ENCODE results near the gene RNF135.
"Not testable (repeated sequence)": the region's sequence is repeated elsewhere in the genome, so short reads cannot be mapped to it uniquely, and the experiment has no call there.

RNF135 gene

GRCh38 chr17:30970831-30971567 is at the start of gene RNF135:
RNF135 (plus strand) TSS chr17:30971039; CDS start chr17:30971074, 35 bp downstream.
- peak; percentile 31 for DNase-seq (ENCODE audit: low read depth)

DNA sequence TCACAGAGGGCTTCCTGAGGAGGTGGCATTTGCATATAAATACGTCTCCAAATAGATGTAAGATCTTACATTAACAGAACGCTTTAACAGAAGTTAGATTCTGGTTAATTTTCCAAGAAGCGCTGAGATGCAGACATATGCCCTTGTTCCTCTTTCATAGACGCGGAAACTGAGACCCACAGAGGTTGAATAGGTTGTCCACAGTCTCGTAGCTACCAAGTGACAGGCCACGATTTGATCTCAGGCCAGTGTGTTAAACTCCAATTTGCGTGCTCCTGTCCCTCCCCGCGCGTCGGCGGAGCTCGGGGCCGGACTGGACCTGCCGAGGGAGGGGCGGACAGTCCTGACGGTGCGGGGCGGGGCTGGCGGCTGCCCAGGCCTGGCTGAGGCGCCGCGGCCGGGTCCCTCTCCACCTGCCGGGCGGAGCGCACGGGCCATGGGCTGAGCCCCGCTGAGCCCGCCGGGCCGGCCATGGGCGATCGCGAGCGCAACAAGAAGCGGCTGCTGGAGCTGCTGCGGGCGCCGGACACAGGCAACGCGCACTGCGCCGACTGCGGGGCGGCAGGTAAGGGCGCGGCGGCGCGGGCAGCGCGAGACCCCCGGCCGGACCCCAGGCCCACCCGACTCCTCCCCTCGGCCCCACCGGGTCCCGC is 49.2 kb upstream of the RNF135 start, which contains the start of gene ADAP2:
ADAP2 (plus strand) TSS at position 402 of the 653 bp plus-strand sequence; CDS start at position 472, 70 bp downstream.
- no peak for DNase-seq (ENCODE audit: low read depth)

DNA sequence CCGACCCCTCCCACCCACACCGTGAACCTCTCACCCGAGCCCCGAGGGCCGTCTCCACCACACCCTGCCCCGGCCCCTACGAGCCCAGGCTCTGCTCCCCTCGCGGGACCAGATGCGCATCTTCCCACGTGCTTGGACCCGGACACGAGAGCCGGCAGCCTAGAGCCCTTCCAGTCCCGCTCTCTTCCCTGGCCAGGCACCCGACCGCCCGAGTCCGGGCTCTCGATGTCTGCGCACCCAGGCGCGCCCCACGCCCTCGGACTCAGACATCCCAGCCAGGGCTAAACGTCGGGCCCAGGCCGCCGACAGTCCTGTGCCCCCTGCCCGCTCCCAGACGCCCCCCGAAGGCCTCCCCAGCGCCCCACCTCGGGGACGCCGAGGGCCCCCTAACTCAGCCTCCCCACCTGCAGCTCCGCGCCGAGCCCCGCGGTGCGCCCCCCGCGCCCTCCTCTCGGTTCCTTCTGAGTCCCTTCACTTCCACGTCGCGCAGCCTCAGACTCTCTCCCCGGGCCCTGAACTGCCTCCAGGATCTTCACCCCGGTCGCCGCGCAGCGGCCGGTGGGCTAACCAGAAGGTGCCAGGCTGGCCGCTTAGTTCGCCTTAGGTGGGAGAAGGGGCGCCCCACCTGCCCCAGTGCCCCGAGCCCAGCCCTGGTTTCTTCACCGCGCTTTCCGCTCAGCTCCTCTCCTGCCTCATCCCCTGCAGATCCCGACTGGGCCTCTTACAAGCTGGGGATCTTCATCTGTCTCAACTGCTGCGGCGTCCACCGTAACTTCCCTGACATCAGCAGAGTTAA is 48.4 kb upstream of the RNF135 start:
- no peak for DNase-seq (ENCODE audit: low read depth)

DNA sequence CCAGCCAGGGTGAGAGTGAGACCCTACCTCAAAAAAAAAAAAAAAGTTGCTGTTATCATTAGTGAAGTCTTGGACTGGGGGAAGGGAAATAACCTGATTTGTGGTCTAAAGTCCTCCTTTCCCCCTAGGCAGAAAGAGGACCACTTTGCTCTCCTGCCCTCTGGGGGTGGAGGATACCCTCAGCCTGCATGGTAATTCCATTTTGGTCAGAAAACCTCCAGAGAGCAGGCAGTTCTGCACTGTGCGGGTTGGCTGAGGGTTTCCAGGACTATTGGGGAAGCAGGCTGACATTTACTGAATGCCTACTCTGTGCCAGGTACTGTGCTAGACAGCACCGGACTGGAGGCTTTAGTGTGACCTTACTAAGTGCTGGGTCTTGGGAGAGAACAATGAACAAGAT is 46.5 kb upstream of the RNF135 start:
- no peak for DNase-seq (ENCODE audit: low read depth)

DNA sequence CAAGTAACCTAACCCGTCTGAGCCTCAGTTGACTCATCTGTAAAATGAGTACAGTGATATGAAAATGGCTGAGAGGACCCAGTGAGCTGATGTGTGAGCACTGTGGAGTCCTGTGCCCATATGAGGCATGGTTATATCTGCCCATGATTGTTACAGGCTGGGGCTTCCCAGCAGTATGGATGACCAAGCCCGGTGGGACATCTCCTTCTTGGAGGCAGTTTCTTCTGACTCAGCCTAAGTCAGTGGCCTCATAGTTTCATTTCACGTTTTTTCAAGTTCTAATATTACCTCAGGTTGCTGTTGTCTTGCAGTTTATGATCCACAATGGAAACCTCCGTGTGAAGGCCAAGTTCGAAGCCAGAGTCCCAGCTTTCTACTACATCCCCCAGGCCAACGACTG is 44.3 kb upstream of the RNF135 start:
- no peak for DNase-seq (ENCODE audit: low read depth)

- DNase-seq (ENCODE audit: low read depth), result no peak
These were observed 43.1 kb upstream of the RNF135 start for GRCh38 chr17:30927756-30928155.

DNA sequence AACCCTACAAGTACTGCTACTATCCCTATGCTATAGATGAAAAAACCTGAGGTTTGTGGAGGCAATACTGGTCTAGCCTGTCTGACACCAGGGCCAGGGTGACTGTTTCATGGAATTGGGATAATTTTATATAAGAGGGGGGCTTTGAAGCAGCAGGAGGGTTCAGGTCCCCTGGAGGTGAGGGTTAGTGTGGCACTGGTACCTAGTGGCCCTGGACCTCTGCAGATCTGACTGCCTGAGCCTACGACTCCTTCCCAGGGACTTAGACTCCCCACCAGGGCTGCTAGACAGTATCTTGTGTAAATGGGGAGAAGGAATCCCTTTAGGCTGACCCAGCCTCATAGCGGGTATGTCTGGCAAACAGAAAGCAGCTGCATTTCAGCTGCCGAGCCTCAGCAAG is 42.3 kb upstream of the RNF135 start:
- DNase-seq (ENCODE audit: low read depth), result no peak

DNA sequence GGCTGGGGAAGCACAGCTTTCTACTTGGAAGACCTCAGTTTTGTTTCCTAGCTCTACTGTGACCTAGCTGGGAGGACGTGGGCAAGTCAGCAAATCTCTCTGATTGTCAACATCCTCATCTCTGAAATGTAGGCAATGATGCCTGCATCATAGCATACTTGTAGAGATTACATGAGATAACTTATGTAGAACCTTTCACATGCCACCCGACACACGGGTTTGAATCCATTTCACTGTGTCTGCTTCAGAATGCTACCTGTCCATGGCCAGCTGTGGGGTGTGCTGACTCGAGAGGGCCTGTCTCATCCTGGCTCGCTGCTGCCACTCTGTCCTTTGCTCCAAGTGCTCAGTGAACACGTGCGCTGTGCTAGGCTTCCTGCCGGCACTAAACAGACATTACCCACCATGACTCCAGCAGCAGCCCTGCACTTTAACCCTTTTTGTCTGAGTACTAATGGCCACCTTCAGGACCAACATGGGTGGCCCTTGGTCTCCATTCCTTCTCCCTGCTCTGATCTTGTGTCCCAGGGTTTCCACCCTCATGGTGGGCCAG is 41.7 kb upstream of the RNF135 start:
- DNase-seq (ENCODE audit: low read depth), result no peak

- not testable (repeated sequence) for DNase-seq (ENCODE audit: low read depth)
These were observed 41.0 kb upstream of the RNF135 start for GRCh38 chr17:30929861-30930260.

- DNase-seq (ENCODE audit: low read depth), result no peak
These were observed 40.3 kb upstream of the RNF135 start for GRCh38 chr17:30930495-30930894.

DNA sequence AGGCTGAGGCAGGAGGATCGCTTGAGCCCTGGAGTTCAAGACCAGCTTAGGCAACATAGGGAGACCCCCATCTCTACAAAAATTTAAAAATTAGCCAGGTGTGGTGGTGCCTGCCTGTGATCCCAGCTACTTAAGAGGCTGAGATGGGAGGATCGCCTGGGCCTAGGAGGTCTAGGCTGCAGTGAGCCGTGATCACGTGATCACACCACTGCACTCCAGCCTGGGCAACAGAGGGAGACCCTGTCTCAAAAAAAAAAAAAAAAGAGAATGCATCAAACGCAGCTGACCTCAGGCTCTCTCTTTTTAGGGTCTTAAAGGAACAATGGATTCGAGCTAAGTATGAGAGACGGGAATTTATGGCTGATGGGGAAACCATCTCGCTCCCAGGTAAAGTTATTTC is 39.3 kb upstream of the RNF135 start:
- not testable (repeated sequence) for DNase-seq (ENCODE audit: low read depth)

GRCh38 chr17:30933966-30934365 is 36.9 kb upstream of the RNF135 start:
- no peak for DNase-seq (ENCODE audit: low read depth)

GRCh38 chr17:30939051-30939689 is 31.7 kb upstream of the RNF135 start:
- no peak for DNase-seq (ENCODE audit: low read depth)

DNA sequence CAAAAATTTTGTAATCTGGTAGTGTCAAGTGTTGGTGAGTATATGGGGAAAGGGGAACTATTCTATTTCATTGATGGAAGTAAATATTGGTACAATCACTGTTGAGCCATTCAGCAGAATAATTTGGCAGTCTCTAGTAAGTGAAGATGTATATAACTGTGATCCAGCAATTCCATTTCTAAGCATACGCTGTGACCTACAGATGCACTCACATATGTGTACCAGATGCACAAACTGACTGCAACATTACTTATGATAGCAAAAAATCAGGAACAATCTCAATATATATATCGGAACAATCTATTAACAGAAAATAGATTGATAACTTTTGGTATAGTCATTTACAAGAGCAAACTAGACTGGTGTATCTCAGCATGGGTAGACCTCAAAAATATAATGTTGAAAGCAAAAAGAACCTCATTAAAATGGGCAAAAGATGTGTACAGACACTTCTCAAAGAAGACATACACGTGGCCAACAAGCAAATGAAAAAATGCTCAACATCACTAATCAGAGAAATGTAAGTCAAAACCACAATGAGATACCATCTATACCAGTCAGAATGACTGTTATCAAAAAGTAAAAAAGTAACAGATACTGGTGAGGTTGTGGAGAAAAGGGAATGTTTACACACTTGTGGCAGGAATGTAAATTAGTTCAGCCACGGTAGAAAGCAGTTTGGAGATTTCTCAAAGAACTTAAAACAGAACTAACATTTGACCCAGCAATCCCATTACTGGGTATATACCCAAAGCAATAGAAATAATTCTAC is 28.3 kb upstream of the RNF135 start:
- DNase-seq (ENCODE audit: low read depth), result no peak

GRCh38 chr17:30947796-30948195 is 23.0 kb upstream of the RNF135 start:
- no peak for DNase-seq (ENCODE audit: low read depth)

GRCh38 chr17:30950189-30950588 is 20.6 kb upstream of the RNF135 start:
- no peak for DNase-seq (ENCODE audit: low read depth)

- no peak for DNase-seq (ENCODE audit: low read depth)
These were observed 20.0 kb upstream of the RNF135 start for GRCh38 chr17:30950669-30951399.

DNA sequence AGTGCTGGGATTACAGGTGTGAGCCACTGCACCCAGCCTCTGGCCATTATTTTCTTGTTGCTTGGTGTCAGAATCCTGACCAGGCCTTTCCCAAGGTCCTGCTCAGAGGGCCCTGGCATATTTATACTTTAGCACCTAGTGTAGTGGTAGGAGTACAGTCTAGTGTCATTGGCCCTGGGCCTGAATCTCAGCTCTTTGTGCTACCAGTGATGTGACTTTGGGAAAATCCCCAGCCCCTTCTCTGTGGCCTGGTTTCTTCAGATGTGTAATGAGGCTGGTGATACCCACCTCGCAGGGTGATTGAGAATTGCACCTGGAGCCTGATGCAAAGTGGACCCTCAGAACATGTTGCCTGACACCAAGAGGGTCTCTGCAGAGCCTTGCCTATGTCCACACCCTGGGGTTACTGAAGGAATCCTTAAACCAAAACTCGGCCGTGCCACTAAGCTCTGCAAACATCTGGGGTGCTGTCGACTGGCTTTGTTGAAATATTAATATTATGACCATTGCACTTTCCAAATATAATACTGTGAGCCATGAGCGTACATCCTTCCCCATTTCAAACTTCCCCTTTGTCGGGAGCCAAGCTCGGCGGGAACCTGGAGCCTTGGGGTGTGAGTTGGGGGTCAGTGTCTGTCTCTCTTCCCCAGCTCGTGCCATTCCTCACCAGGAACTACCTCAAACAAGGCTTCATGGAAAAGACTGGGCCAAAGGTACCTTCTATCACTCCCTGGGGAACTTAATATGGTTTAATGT is 18.0 kb upstream of the RNF135 start:
- no peak for DNase-seq (ENCODE audit: low read depth)

DNA sequence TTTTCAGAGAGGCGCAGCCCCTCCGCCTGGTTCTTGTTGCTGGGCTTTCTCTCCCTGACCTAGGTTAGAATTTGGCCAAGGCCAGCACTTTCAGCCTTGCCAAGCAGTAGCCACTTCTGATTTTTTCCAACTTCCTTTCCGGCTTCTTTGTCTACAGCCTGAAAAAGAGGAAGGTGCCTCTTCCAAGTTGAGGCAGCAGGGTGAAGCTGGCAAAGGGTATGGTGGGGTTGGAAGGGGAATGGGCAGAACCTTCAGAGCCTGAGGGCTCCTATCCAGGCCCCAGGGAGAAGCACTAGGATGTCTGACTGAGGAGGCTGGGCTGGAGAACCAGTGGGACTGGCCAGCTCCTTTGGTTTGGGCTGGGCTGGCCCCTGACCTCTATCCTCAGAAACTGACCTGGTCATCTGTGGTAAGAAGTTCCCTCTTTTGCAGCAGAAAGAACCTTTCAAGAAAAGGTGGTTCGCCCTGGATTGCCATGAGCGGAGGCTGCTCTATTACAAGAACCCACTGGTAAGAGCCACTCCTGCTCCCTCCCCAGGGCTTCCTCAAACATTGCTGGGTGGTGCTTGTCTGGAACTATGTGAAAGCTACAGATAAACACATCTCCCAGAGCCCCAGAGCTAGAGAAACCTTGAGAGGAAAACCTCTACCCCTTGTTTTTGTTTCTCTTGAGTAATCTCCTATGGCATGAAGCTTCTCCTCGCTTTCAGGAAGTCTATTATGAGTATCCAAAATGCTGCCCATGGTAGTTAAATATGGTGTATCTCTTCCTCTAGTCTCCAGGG is 16.6 kb upstream of the RNF135 start:
- DNase-seq (ENCODE audit: low read depth), result no peak

All from stimulated activated CD4-positive, alpha-beta T cell treated with anti-CD3 and anti-CD28 coated beads, Interleukin-2, amount 100 ng/mL, for 4 hours (primary cell).